ENCODE results near the gene SORCS2. TPM values are rescaled to one million over a fixed set of nuclear protein-coding genes. Genes with fewer than 3 reads are reported as not detected.

Gene SORCS2
- total and polyA plus RNA-seq, 2 donors (not counting 1 experiment from before 2014, with no cell fraction given): not detected

GRCh38 chr4:7769396-7770223, 577.3 kb downstream of the SORCS2 start:
- ATAC-seq (ENCODE audit: low read depth) (no peak), DNase-seq (no peak)
- no peaks in the 10 kb centered on the region for H3K36me3 ChIP-seq (replicated peaks in 1 of 2; ENCODE audit: control extremely low read depth in 1 of 2, control insufficient read depth in 1 of 2, extremely low read depth in 1 of 2, insufficient read depth in 2 of 2, low read length in 1 of 2)
- no peaks in the 10 kb centered on the region for H3K27me3 ChIP-seq (replicated peaks in 1 of 4; ENCODE audit: control extremely low read depth in 1 of 4, control insufficient read depth in 3 of 4, insufficient read depth in 4 of 4, low read length in 3 of 4)
- Mint-ChIP-seq H3K4me1 (no peaks in the 10 kb centered on the region), H3K27ac (no peak overlapping the region), H3K4me3 (no peak overlapping the region), H3K27me3 (peaks cover 14% of the 10 kb centered on the region), H3K9me3 (ENCODE audit: insufficient read depth) (no peaks in the 10 kb centered on the region)
- H3K4me2 ChIP-seq (replicated peaks; ENCODE audit: low read depth, low read length, poor library complexity, severe bottlenecking): no peak overlapping the region
- no peaks in the 10 kb centered on the region for H3K79me2 ChIP-seq (ENCODE audit: control insufficient read depth, insufficient read depth, low read length)
- ChIA-PET POLR2A (no interaction called here), CTCF (no interaction called here)
- no peak overlapping the region for H3K9ac ChIP-seq (ENCODE audit: low read length)
- no peaks in the 10 kb centered on the region for H3K4me1 ChIP-seq (ENCODE audit: control insufficient read depth in 2 of 2, insufficient read depth in 2 of 2, low read length in 2 of 2)
- intact Hi-C loops (cut with micrococcal nuclease): no loop called here
- no peak overlapping the region for H3K27ac ChIP-seq (ENCODE audit: low read length in 2 of 2)
- 77% methylated on average over 18 of the region's 20 CpGs for WGBS (ENCODE audit: insufficient coverage)
- H4K20me1 ChIP-seq (ENCODE audit: control insufficient read depth, insufficient read depth, low read length, poor library complexity, severe bottlenecking): no peaks in the 10 kb centered on the region
- H3K9me3 ChIP-seq (ENCODE audit: control extremely low read depth in 1 of 3, control insufficient read depth in 2 of 3, insufficient read depth in 1 of 3, low read length in 2 of 3): no peaks in the 10 kb centered on the region
- no peak overlapping the region for H3K4me3 ChIP-seq (ENCODE audit: control extremely low read depth in 1 of 5, extremely low read depth in 1 of 5, insufficient read depth in 1 of 5, low read depth in 2 of 5, low read length in 4 of 5)
- TF ChIP-seq EZH2 (IDR thresholded peaks at IDR 0.05; ENCODE audit: borderline replicate concordance, insufficient read depth, low read depth, low read length, poor library complexity, severe bottlenecking) (no peak), CTCF (IDR thresholded peaks at IDR 0.05) (no peak)
- H2AFZ ChIP-seq (ENCODE audit: insufficient read depth, low read depth, low read length, poor library complexity, severe bottlenecking): no peak overlapping the region

GRCh38 chr4:7770224-7771050, 578.1 kb downstream of the SORCS2 start:
- Histone ChIP-seq H3K4me2 (replicated peaks; ENCODE audit: low read depth, low read length, poor library complexity, severe bottlenecking) (no peak overlapping the region), H2AFZ (ENCODE audit: insufficient read depth, low read depth, low read length, poor library complexity, severe bottlenecking) (no peak overlapping the region), H3K27ac (ENCODE audit: low read length in 2 of 2) (no peak overlapping the region), H3K79me2 (ENCODE audit: control insufficient read depth, insufficient read depth, low read length) (no peaks in the 10 kb centered on the region), H3K9ac (ENCODE audit: low read length) (no peak overlapping the region), H3K4me3 (ENCODE audit: control extremely low read depth in 1 of 5, extremely low read depth in 1 of 5, insufficient read depth in 1 of 5, low read depth in 2 of 5, low read length in 4 of 5) (no peak overlapping the region), H3K36me3 (replicated peaks in 1 of 2; ENCODE audit: control extremely low read depth in 1 of 2, control insufficient read depth in 1 of 2, extremely low read depth in 1 of 2, insufficient read depth in 2 of 2, low read length in 1 of 2) (no peaks in the 10 kb centered on the region), H3K27me3 (replicated peaks in 1 of 4; ENCODE audit: control extremely low read depth in 1 of 4, control insufficient read depth in 3 of 4, insufficient read depth in 4 of 4, low read length in 3 of 4) (no peaks in the 10 kb centered on the region), H4K20me1 (ENCODE audit: control insufficient read depth, insufficient read depth, low read length, poor library complexity, severe bottlenecking) (no peaks in the 10 kb centered on the region), H3K9me3 (ENCODE audit: control extremely low read depth in 1 of 3, control insufficient read depth in 2 of 3, insufficient read depth in 1 of 3, low read length in 2 of 3) (no peaks in the 10 kb centered on the region), H3K4me1 (ENCODE audit: control insufficient read depth in 2 of 2, insufficient read depth in 2 of 2, low read length in 2 of 2) (no peaks in the 10 kb centered on the region)
- DNase-seq: no peak
- TF ChIP-seq EZH2 (IDR thresholded peaks at IDR 0.05; ENCODE audit: borderline replicate concordance, insufficient read depth, low read depth, low read length, poor library complexity, severe bottlenecking) (no peak), CTCF (IDR thresholded peaks at IDR 0.05) (no peak)
- WGBS (ENCODE audit: insufficient coverage): 78% methylated on average over 13 of the region's 13 CpGs
- intact Hi-C loops (cut with micrococcal nuclease): no loop called here
- H3K4me3 Mint-ChIP-seq: no peak overlapping the region
- ATAC-seq (ENCODE audit: low read depth): no peak
- CTCF ChIA-PET: no interaction called here
- no peaks in the 10 kb centered on the region for H3K4me1 Mint-ChIP-seq
- peak overlapping the region; percentile 7 for H3K27ac Mint-ChIP-seq
- H3K9me3 Mint-ChIP-seq (ENCODE audit: insufficient read depth): no peaks in the 10 kb centered on the region
- POLR2A ChIA-PET: no interaction called here
- H3K27me3 Mint-ChIP-seq: peaks cover 14% of the 10 kb centered on the region
